Adrenal gland (tissue), 12 donors: ENCODE measurements around the gene LY9. TPM values are rescaled to one million over a fixed set of nuclear protein-coding genes. Genes with fewer than 3 reads are reported as not detected.

Experiments
- DNase-seq, 7 donors: peaks; one replicate each; pipeline ENCODE4 v3.0.0-alpha.2; 2019 to 2020
- H3K27ac ChIP-seq, 5 donors: fragments of 200-600 bp; sonication (generic) in 4 of 5; 1 replicate in 3 of 5; 2 replicates in 2 of 5; pipeline versions ENCODE4 v1.5.1 to v1.8.0; 2016 to 2020; ENCODE audit warnings: mild to moderate bottlenecking in 1 of 5
- H3K27me3 ChIP-seq: fragments of 200-600 bp; 2 replicates; pipeline ENCODE4 v1.8.0; 2021
- H3K36me3 ChIP-seq, 2 donors: fragments of 200-600 bp; replicated peaks in 1 of 2; 1 replicate in 1 of 2; 2 replicates in 1 of 2; pipeline versions ENCODE4 v1.5.1 to v1.8.0; 2018 to 2022
- H3K4me1 ChIP-seq, 2 donors: fragments of 200-600 bp; replicated peaks in 1 of 2; 1 replicate in 1 of 2; 2 replicates in 1 of 2; pipeline versions ENCODE4 v1.5.1 to v1.8.0; 2018 to 2021
- H3K4me3 ChIP-seq, 4 donors: fragments of 200-600 bp; sonication (generic) in 3 of 4; one replicate each; pipeline ENCODE4 v1.5.1; 2016 to 2018
- H3K9me3 ChIP-seq, 3 donors: fragments of 200-600 bp; sonication (generic) in 1 of 3; replicated peaks in 1 of 3; 1 replicate in 2 of 3; 2 replicates in 1 of 3; pipeline versions ENCODE4 v1.5.1 to v1.8.0; 2016 to 2021
- POLR2A ChIP-seq, 2 donors: fragments of 450-650 bp; IDR thresholded peaks; one replicate each; pipeline ENCODE4 v1.6.1; 2017; ENCODE audit warnings: antibody characterized with exemption in 2 of 2, mild to moderate bottlenecking in 2 of 2, moderate library complexity in 1 of 2
- WGBS, 4 donors: extraction: QIAGEN DNeasy Blood & Tissue Kit in 2 of 4; methylation state at CpG; one replicate each; pipeline versions ENCODE4 v1.1.5 to v1.1.7; 2013 to 2017; 5-methylcytosine and 5-hydroxymethylcytosine counted together
- intact Hi-C, 2 donors: fragments of 100-400 bp; cut with DNase I; formaldehyde crosslinking; loops; one replicate each; pipeline versions ENCODE4 v1.14.1 to v1.15.0; 2022 to 2023
- polyA plus RNA-seq, 3 donors: library from polyadenylated mRNA; stranded (reverse); fragments of 200-250 nt in 2 of 3; fragments of 350-450 nt in 1 of 3; fragmentation: Illumina TruSeq in 1 of 3; extraction: RNeasy Lipid Tissue Mini Kit (QIAGEN cat#74804) in 1 of 3; gene quantifications; one replicate each; pipeline ENCODE4 v1.2.3, GENCODE V29; 2013 to 2014
- total RNA-seq, 9 donors: library from RNA; depleted of rRNA in 4 of 9; stranded (reverse); fragments of >200 nt in 4 of 9; fragments of 120-200 nt in 1 of 9; fragmentation: NEBNext Ultra II Directional in 1 of 9; extraction: Animal tissue kit (Norgen Biotek cat#: 25700) in 1 of 9; gene quantifications; one replicate each; pipeline versions ENCODE4 v1.1.0 to v1.2.4, GENCODE V29; 2013 to 2023
- TF ChIP-seq, protein P1 (sequence below), 6 experiments: fragments of 450-650 bp in 4 of 6; fragments of 200-600 bp in 2 of 6; sonication (generic) in 1 of 6; IDR thresholded peaks; 1 replicate in 5 of 6; 2 replicates in 1 of 6; pipeline versions ENCODE4 v1.5.1 to v1.8.0; 2016 to 2021; ENCODE audit warnings: antibody characterized with exemption in 6 of 6, mild to moderate bottlenecking in 2 of 6, moderate library complexity in 1 of 6
- donor health status: healthy with polysubstance abuse.
- donor health status: Bipolar disorder and iron deficiency.
- donor health status: DM: yes; HTN: yes; CAD: no.
- donor health status: DM: no; HTN: no; CAD: no.
- donor health status: DM: no; HTN: no; CAD: no.
- donor health status: DM: yes; HTN: yes; CAD: no.

LY9 gene
- total and polyA plus RNA-seq, 12 donors = 0.14 to 1.3 (median 0.34) TPM; not detected in 2

DNA sequence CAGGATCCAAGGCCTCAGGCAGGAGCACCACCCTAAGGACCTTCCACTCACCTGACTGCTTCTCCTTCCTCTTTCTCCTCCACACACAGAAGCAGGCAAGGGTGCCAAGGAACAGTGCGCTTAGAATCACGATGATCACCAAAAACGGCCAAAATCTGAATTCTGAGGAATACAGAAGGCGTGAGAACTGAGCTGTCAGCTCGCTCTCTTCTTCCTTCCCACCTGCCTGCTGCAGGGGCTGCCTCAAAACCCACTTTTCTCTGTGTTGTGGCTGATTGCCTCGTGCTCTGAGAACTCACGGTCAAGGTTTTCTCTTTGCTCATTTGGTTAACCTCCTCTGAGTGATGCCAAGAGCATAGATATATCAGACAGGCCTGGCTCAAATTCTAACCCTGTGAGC is 42.9 kb downstream of the LY9 start:
- no peaks in the 10 kb centered on the region for H3K9me3 ChIP-seq
- H3K27me3 ChIP-seq = no peaks in the 10 kb centered on the region
- no peak for DNase-seq
- TF ChIP-seq, protein P1, sequence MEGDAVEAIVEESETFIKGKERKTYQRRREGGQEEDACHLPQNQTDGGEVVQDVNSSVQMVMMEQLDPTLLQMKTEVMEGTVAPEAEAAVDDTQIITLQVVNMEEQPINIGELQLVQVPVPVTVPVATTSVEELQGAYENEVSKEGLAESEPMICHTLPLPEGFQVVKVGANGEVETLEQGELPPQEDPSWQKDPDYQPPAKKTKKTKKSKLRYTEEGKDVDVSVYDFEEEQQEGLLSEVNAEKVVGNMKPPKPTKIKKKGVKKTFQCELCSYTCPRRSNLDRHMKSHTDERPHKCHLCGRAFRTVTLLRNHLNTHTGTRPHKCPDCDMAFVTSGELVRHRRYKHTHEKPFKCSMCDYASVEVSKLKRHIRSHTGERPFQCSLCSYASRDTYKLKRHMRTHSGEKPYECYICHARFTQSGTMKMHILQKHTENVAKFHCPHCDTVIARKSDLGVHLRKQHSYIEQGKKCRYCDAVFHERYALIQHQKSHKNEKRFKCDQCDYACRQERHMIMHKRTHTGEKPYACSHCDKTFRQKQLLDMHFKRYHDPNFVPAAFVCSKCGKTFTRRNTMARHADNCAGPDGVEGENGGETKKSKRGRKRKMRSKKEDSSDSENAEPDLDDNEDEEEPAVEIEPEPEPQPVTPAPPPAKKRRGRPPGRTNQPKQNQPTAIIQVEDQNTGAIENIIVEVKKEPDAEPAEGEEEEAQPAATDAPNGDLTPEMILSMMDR (IDR thresholded peaks at IDR 0.05) = no peak
- TF ChIP-seq POLR2A (IDR thresholded peaks at IDR 0.05) = no peak
- no peak overlapping the region for H3K27ac ChIP-seq
- 69 to 76% (median 75%) methylated on average over 7 of the region's 7 CpGs for WGBS, 4 donors
- no peaks in the 10 kb centered on the region for H3K36me3 ChIP-seq
- H3K4me1 ChIP-seq = no peaks in the 10 kb centered on the region
- no peak overlapping the region for H3K4me3 ChIP-seq
- intact Hi-C loops = loop anchor here in 1 of 2 donors (5.0 kb wide), 1 partner anchor 113 kb away; the partner anchor contains the start of gene ITLN2

DNA sequence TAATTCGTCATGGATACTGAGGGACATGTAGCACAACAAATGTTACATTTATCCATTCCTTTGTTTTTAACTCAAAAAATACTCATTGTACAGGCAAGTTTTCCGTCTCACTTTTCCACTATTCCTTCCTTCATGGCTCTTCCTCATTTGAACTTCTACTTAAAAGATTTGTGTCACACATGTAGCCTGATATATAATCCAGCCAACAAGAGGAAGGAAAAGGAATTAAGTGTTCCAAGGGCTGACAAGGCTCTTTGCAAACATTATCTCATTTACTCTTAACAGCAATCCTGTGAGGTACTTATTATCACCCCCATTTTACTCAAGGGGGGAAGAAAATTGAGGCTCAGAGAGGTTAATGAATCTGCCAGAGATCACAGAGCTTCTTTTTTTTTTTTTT is 43.8 kb downstream of the LY9 start:
- H3K4me1 ChIP-seq = no peaks in the 10 kb centered on the region
- no peak for DNase-seq
- H3K4me3 ChIP-seq = no peak overlapping the region
- intact Hi-C loops = loop anchor here in 1 of 2 donors (5.0 kb wide), 1 partner anchor 113 kb away; the partner anchor contains the start of gene ITLN2
- 71 to 85% (median 79%) methylated on average over 2 of the region's 2 CpGs for WGBS, 4 donors
- no peaks in the 10 kb centered on the region for H3K27me3 ChIP-seq
- no peaks in the 10 kb centered on the region for H3K9me3 ChIP-seq
- TF ChIP-seq, protein P1 (IDR thresholded peaks at IDR 0.05) = no peak
- no peak for TF ChIP-seq POLR2A (IDR thresholded peaks at IDR 0.05)
- no peaks in the 10 kb centered on the region for H3K36me3 ChIP-seq
- no peak overlapping the region for H3K27ac ChIP-seq

DNA sequence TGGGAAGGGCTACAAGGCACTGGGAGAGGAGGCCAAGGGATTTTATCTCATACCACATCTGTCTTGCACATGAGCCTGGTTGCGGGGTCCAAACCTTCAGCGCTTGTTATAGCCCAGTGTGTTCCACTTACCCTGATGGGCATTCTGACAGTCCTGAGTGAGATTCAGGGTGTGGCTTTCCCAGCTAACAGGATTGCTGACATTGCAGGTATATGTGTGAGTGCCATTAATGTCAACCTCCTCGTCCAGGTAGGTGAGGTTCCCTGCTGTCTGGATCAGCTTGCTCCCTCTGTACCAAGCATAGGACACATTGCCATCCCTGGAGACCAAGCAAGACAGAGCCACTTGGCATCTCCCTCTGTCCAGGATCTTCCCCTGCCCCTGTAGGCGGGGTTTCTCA is 45.1 kb downstream of the LY9 start:
- H3K27ac ChIP-seq = no peak overlapping the region
- H3K9me3 ChIP-seq = no peaks in the 10 kb centered on the region
- no peaks in the 10 kb centered on the region for H3K36me3 ChIP-seq
- 88 to 100% (median 95%) methylated on average over 1 to 4 of the region's 4 CpGs for WGBS, 4 donors
- no peaks in the 10 kb centered on the region for H3K27me3 ChIP-seq
- TF ChIP-seq POLR2A (IDR thresholded peaks at IDR 0.05) = no peak
- TF ChIP-seq, protein P1 (IDR thresholded peaks at IDR 0.05) = no peak
- no peak for DNase-seq
- H3K4me3 ChIP-seq = no peak overlapping the region
- intact Hi-C loops = no loop called here
- H3K4me1 ChIP-seq = no peaks in the 10 kb centered on the region

DNA sequence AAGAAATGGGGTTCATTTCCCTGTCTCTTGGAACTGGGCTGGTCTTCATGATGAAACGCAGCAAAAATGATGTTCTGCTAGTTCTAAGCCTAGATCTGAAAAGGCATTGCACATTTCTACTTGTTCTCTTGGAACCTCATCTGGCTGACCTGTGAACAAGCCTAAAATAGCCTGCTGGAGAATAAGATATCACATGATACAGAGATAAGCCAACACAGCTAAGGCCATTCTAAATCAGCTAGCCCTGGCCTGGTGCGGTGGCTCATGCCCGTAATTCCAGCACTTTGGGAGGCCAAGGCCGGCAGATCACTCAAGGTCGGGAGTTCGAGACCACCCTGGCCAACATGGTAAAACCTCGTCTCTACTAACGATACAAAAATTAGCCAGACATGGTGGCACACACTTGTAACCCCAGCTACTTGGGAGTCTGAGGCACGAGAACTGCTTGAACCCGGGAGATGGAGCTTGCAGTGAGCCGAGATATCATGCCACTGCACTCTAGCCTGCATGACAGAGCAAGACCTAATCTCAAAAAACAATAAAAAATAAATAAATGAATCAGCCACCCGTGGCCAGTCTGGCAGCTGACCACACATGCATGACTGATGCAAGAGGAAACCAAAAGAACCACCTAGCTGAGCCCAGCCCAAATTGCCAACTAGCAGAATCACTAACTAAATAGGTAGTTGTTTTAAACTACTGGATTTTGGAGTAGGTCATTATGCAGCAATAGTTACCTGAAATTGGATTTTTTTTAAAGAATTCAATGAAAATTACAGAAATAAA is 48.7 kb downstream of the LY9 start:
- DNase-seq = no peak
- no peak overlapping the region for H3K27ac ChIP-seq
- H3K36me3 ChIP-seq = no peaks in the 10 kb centered on the region
- intact Hi-C loops = no loop called here
- H3K4me3 ChIP-seq = no peak overlapping the region
- H3K9me3 ChIP-seq = no peaks in the 10 kb centered on the region
- TF ChIP-seq POLR2A (IDR thresholded peaks at IDR 0.05) = no peak
- TF ChIP-seq, protein P1 (IDR thresholded peaks at IDR 0.05) = no peak
- WGBS, 4 donors = 73 to 76% (median 76%) methylated on average over 12 of the region's 12 CpGs
- H3K4me1 ChIP-seq = no peaks in the 10 kb centered on the region
- no peaks in the 10 kb centered on the region for H3K27me3 ChIP-seq
